ENCODE measurements around the gene PMPCA.

PMPCA gene

DNA sequence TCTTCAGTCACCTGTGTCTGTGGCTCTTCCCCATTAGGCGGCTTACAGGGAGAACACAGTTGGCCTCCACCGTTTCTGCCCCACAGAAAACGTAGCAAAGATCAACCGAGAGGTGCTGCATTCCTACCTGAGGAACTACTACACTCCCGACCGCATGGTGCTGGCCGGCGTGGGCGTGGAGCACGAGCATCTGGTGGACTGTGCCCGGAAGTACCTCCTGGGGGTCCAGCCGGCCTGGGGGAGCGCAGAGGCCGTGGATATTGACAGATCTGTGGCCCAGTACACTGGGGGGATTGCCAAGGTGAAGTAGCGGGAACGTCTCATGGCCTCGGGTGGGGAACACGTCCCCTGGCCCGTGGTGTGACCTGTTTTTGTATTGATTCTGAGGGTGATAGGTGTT lies 6.5 kb downstream of the PMPCA start:
- Histone ChIP-seq H3K9me3 (ENCODE audit: severe bottlenecking) (no peaks in the 10 kb centered on the region), H3K36me3 (peaks cover 81% of the 10 kb centered on the region), H3K27me3 (ENCODE audit: insufficient read depth, low read depth, severe bottlenecking) (no peaks in the 10 kb centered on the region), H3K4me3 (ENCODE audit: low read depth, low read length) (no peak overlapping the region), H3K27ac (no peak overlapping the region)
- TF ChIP-seq, protein P1, sequence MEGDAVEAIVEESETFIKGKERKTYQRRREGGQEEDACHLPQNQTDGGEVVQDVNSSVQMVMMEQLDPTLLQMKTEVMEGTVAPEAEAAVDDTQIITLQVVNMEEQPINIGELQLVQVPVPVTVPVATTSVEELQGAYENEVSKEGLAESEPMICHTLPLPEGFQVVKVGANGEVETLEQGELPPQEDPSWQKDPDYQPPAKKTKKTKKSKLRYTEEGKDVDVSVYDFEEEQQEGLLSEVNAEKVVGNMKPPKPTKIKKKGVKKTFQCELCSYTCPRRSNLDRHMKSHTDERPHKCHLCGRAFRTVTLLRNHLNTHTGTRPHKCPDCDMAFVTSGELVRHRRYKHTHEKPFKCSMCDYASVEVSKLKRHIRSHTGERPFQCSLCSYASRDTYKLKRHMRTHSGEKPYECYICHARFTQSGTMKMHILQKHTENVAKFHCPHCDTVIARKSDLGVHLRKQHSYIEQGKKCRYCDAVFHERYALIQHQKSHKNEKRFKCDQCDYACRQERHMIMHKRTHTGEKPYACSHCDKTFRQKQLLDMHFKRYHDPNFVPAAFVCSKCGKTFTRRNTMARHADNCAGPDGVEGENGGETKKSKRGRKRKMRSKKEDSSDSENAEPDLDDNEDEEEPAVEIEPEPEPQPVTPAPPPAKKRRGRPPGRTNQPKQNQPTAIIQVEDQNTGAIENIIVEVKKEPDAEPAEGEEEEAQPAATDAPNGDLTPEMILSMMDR (IDR thresholded peaks at IDR 0.05; ENCODE audit: low read depth, low read length), result no peak
- no peak for DNase-seq

DNA sequence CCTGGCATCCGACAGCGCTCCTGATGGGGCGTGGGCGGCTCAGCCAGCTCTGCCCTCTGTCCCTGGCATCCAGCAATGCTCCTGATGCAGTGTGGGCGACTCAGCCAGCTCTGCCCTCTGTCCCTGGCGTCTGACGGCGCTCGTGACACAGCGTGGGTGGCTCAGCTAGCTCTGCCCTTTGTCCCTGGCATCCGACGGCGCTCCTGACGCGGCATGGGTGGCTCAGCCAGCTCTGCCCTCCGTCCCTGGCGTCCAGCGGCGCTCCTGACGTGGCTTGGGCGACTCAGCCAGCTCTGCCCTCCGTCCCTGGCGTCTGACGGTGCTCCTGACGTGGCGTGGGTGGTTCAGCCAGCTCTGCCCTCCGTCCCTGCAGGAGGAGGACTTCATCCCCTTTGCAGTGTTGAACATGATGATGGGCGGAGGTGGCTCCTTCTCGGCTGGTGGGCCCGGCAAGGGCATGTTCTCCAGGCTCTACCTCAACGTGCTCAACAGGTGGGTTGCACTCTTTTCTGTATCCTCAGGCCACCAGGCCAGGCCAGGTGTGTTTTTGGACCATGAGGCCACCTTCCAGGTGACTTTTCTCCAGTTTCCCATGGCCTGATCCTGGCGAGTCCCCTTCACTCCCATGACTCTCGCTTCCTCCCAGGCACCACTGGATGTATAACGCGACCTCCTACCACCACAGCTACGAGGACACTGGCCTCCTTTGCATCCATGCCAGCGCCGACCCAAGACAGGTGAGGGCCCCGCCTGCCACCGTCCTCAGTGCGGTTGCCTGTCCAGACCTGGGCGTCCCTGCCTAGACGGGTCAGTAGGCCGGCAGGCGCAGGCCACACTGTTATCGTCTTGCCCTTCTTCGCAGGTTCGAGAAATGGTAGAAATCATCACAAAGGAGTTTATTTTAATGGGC lies 8.0 kb downstream of the PMPCA start:
- Histone ChIP-seq H3K4me3 (ENCODE audit: low read depth, low read length) (no peak overlapping the region), H3K27me3 (ENCODE audit: insufficient read depth, low read depth, severe bottlenecking) (no peaks in the 10 kb centered on the region), H3K27ac (no peak overlapping the region), H3K36me3 (peaks cover 84% of the 10 kb centered on the region), H3K9me3 (ENCODE audit: severe bottlenecking) (no peaks in the 10 kb centered on the region)
- TF ChIP-seq, protein P1 (IDR thresholded peaks at IDR 0.05; ENCODE audit: low read depth, low read length), result no peak
- no peak for DNase-seq

DNA sequence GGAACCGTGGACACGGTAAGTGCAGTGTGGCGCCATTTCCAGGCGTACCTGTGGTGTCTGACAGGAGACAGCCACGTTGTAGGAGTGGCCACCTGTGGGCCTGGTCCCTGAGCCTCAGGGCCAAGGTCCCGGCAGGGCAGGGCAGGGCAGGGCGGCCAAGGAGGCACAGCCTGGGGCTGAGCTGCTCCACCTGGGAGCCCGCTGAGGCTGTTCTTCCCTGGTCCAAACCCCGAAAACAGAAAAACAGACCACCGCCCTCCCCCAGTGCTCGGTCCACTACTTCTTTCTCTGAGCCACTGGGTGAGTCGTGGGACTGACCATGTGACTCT lies 8.6 kb downstream of the PMPCA start:
- Histone ChIP-seq H3K27me3 (ENCODE audit: insufficient read depth, low read depth, severe bottlenecking) (no peaks in the 10 kb centered on the region), H3K4me3 (ENCODE audit: low read depth, low read length) (no peak overlapping the region), H3K27ac (no peak overlapping the region), H3K36me3 (peaks cover 84% of the 10 kb centered on the region), H3K9me3 (ENCODE audit: severe bottlenecking) (no peaks in the 10 kb centered on the region)
- DNase-seq, result no peak
- TF ChIP-seq, protein P1 (IDR thresholded peaks at IDR 0.05; ENCODE audit: low read depth, low read length), result no peak

DNA sequence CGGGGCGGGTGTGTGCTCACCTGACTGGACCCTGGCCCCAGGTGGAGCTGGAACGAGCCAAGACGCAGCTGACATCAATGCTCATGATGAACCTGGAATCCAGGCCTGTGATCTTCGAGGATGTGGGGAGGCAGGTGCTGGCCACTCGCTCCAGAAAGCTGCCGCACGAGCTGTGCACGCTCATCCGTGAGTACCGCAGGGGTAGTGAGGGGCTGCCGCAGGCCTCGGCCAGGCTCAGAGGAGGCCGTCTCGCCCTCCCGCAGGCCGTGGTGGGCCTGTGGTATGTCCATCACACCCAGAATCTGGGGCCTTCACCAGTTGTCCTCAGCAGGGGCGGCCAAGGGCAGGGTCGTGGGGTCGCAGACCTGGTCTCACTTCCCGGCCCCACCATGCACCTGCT lies 11.3 kb downstream of the PMPCA start:
- no peaks in the 10 kb centered on the region for H3K27me3 ChIP-seq (ENCODE audit: insufficient read depth, low read depth, severe bottlenecking)
- H3K9me3 ChIP-seq (ENCODE audit: severe bottlenecking), result no peaks in the 10 kb centered on the region
- TF ChIP-seq, protein P1 (IDR thresholded peaks at IDR 0.05; ENCODE audit: low read depth, low read length), result no peak
- peaks cover 72% of the 10 kb centered on the region for H3K36me3 ChIP-seq
- no peak overlapping the region for H3K27ac ChIP-seq
- DNase-seq, result no peak
- H3K4me3 ChIP-seq (ENCODE audit: low read depth, low read length), result no peak overlapping the region

DNA sequence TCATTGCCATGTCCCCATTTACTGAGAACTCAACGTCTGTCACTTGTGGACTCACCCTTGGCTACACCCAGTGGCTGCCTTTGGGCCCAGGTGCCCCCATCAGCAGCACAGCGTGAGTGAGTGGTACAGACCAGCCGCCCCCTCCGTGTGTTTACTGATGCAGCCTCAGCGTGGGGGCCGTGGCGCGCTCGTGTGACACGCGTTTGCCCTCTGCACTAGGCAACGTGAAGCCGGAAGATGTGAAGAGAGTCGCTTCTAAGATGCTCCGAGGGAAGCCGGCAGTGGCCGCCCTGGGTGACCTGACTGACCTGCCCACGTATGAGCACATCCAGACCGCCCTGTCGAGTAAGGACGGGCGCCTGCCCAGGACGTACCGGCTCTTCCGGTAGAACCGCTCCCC lies 12.4 kb downstream of the PMPCA start:
- H3K9me3 ChIP-seq (ENCODE audit: severe bottlenecking), result no peaks in the 10 kb centered on the region
- no peak overlapping the region for H3K4me3 ChIP-seq (ENCODE audit: low read depth, low read length)
- no peak overlapping the region for H3K27ac ChIP-seq
- DNase-seq, result no peak
- H3K36me3 ChIP-seq, result peaks cover 76% of the 10 kb centered on the region
- TF ChIP-seq, protein P1 (IDR thresholded peaks at IDR 0.05; ENCODE audit: low read depth, low read length), result no peak
- no peaks in the 10 kb centered on the region for H3K27me3 ChIP-seq (ENCODE audit: insufficient read depth, low read depth, severe bottlenecking)

All from WERI-Rb-1 (cell line).